Kidney glomerular epithelial cell (primary cell): ENCODE measurements around the gene SMIM35.

Source experiments
- DNase-seq: peaks from one replicate; lab custom pipeline; 2025; lab: John Stamatoyannopoulos, UW

Gene SMIM35

DNA sequence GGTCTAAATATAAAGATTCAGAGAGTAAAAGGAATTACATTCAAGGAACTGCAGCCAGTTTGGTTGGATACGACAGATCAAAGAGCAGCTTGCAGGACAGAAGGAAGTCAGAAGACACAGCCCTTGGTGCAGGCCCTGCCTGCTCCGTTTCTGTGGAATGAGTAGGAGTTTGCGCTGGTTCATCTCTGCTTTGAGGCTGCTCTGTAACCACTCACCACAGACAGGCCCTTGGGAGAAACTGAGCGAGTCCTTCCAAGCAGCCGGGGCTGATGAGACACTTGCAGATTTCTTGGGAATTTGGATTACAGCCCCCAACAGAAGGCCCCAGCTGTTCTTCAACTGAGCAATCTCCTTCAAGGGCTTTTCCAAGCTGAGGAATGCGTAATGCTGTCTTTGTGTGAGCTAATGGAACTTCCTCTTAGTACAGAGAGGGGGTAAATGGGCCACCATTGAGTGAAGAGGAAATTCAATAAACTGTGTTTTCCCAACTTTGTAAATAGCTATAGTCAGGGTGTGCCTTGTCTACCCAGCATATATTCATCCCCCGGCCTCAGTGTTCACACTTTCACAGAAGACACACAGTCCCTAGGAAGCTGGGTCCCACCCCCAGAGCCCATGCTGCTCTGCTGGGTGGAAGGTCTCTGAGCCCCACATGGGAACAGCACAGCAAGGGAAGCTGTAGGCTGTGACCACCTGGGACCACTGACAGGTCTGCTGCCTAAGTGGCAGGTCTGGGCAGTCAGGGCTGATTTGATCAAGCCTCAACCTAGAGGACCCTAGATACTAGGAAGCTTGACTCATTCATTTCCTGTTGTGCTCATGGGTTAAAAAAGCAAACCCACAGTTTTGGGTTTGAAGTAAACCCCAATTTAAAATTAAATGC lies 84.0 kb downstream of the SMIM35 start:
- no peak for DNase-seq

DNA sequence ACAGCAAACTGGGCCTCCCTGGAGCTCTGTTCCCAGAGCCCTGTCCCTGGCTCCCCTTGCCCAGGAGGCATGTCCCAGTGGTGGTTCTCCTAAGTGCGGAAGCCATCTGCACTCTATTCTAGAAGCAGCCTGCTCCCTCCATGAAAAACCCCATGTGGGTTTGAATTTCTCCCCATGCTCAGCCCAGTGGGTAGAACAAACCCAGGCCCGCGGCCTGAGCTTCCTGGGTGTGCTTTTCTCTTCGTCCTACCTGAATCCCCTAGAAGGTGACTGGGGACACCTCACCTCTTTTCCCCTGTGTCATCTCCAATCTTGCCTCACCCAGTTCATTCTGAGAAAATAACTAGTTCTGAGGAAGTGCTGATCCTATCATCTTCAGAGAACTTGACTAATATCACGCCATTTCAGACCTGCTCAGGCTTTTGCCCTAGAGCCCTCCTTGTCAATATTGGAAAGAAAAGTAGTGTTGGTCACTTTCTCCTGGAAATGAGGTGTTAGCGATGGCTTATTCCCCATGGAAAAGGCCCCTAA lies 84.7 kb downstream of the SMIM35 start:
- DNase-seq: no peak

DNA sequence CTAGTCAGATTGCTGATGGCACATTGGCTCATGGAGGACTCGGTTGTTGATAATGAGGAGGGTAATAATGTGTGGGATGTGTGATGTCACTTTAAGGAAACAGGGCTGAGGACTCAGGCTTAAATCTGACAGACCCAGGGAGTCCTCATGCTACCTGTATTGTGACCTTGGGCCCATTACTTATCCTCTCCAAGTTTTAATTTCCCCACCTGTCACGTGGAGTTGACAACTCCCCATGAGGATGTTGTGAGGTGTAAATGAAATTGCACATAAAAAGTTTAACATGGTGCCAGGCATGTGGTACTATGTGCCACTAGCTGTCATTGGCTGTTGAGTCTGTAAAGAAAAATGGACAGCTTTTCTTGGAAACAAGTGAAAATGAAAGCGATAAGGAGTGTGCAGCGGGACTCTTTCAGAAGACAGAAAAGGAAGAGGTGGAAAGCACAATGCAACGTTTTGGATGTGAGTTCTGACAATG lies 85.2 kb downstream of the SMIM35 start:
- no peak for DNase-seq

DNA sequence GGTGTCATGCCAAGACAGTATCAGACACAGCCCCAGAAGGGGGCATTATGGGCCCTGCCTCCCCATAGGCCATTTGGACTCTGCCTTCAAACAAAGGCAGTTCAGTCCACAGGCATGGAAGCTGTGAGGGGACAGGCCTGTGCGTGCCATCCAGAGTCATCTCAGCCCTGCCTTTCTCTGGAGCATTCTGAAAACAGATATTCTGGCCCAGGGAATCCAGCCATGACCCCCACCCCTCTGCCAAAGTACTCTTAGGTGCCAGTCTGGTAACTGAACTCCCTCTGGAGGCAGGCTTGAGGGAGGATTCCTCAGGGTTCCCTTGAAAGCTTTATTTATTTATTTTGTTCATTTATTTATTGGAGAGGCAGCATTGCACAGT lies 85.9 kb downstream of the SMIM35 start:
- DNase-seq: no peak

DNA sequence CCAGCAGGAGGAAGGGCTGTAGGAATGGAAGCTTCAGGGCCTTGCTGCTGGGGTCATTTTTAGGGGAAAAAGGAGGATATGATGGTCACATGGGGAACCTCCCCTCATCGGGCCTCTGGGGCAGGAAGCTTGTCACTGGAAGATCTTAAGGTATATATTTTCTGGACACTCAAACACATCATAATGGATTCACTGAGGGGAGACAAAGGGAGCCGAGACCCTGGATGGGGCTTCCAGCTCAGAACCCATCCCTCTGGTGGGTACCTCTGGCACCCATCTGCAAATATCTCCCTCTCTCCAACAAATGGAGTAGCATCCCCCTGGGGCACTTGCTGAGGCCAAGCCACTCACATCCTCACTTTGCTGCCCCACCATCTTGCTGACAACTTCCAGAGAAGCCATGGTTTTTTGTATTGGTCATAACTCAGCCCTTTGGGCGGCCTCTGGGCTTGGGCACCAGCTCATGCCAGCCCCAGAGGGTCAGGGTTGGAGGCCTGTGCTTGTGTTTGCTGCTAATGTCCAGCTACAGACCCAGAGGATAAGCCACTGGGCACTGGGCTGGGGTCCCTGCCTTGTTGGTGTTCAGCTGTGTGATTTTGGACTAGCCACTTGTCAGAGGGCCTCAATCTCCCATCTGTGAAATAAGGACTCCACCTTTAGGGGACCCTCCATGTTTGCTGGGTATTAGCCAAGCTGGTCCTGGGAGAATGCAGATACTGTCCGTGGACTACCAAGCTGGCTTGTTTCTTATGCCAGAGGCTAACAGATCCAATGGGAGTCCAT lies 86.5 kb downstream of the SMIM35 start:
- no peak for DNase-seq

DNA sequence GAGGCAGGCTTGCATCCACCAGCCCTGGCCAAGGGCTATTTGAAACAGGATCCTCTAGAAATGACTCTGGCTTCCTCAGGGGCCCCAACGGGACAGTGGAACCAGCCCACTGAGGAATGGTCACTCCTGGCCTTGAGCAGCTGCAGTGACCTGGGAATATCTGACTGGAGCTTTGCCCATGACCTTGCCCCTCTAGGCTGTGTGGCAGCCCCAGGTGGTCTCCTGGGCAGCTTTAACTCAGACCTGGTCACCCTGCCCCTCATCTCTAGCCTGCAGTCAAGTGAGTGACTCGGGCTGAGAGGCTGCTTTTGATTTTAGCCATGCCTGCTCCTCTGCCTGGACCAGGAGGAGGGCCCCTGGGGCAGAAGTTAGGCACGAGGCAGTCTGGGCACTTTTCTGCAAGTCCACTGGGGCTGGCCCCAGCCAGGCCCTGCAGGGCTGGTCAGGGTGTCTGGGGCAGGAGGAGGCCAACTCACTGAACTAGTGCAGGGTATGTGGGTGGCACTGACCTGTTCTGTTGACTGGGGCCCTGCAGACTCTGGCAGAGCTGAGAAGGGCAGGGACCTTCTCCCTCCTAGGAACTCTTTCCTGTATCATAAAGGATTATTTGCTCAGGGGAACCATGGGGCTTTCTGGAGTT lies 87.3 kb downstream of the SMIM35 start:
- DNase-seq: no peak

DNA sequence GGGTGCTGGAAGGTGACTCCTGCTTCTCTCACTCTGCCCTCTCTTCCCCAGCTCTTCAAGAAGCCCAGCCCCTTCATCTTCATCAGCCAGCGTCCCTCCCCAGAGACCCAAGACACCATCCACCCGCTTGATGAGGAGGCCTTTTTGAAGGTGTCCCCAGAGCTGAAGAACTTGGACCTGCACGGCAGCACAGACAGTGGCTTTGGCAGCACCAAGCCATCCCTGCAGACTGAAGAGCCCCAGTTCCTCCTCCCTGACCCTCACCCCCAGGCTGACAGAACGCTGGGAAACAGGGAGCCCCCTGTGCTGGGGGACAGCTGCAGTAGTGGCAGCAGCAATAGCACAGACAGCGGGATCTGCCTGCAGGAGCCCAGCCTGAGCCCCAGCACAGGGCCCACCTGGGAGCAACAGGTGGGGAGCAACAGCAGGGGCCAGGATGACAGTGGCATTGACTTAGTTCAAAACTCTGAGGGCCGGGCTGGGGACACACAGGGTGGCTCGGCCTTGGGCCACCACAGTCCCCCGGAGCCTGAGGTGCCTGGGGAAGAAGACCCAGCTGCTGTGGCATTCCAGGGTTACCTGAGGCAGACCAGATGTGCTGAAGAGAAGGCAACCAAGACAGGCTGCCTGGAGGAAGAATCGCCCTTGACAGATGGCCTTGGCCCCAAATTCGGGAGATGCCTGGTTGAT lies 88.0 kb downstream of the SMIM35 start:
- no peak for DNase-seq

DNA sequence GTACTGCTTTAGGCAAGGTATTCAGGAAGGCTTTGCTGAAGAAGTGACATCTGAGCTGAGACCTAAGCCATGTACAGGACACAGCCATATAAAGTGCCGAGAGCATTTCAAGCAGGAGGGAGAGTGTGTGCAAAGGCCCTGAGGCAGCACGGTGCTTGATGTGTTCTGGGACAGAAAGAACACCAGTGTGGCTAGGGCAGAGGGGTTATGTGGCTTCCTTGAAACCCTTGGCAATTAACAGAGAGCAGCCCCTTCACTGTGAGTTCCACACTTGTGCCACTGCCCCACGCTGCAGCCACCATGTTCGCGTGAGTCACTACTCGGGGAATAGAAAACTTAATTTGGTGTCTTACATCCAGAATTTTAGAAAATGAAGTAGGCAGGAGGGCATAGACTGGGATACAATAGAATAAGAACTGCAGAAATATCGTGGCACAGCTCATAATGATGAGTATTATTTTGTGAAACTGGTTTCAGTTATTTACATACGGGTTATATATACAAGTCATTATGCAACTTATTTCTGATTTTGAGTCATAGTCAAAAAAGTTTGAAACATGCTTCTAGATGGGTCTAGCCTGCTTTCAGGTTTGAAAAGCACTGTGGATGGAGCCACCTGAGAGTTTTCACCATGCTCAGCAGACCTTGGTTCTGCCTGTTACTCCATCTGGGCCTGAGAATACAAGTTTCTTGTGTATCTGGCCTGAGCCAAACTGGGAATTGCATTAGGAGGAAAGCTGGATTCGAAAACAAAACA lies 88.8 kb downstream of the SMIM35 start:
- DNase-seq: no peak

DNA sequence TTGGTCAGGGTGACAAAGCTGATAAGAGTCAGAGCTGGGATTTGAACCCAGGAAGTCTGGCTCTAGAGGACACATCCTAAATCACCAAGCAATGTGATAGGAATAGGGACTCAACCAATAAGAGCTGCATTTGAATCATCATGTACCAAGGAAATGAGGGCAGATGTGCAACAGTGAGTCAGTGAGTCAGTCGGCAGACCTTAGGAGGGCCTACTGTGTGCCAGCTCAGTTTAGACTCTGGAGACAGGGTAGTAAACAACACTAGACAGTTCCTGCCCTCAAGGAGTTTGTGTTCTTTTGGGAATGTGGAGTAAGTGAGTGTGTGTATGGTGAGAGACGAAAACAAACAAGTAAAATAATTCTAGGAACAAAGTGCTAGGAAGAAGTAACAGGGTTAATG lies 89.4 kb downstream of the SMIM35 start:
- DNase-seq: no peak

DNA sequence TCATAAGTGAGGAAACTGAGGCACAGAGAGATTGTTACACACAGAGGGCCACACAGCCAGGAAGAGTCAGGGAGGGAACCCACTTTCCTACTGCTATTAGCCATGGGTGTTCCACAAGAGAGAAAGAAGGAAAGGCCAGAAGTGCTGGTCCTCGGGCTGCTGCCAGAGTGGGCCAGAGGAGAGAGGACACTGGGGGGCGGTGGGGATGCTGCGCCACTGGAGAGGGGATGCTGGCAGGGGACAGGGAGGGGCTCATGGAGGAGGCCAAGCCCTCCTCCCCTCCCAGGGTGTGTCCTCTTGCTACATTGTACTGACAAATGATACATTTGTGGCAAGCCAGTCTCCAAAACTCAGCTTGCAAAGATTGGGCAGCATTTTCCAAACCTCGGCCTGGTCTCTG lies 90.7 kb downstream of the SMIM35 start:
- no peak for DNase-seq

DNA sequence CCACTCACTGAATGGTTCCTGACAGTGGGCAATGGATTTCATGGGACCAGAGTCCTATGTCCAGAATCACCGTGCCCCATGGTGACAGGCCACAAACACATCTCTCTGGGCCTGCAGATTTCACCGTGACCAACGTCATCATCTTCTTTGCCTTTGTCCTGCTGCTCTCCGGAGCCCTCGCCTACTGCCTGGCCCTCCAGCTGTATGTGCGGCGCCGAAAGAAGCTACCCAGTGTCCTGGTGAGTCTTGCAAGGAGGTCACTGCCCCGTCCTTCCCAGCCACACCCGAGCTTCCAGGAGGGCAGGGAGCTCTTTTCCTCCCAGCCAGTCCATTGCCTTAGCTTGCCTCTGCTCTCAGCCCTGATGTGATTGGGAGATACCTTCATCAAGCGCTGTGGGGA lies 91.3 kb downstream of the SMIM35 start:
- no peak for DNase-seq

DNA sequence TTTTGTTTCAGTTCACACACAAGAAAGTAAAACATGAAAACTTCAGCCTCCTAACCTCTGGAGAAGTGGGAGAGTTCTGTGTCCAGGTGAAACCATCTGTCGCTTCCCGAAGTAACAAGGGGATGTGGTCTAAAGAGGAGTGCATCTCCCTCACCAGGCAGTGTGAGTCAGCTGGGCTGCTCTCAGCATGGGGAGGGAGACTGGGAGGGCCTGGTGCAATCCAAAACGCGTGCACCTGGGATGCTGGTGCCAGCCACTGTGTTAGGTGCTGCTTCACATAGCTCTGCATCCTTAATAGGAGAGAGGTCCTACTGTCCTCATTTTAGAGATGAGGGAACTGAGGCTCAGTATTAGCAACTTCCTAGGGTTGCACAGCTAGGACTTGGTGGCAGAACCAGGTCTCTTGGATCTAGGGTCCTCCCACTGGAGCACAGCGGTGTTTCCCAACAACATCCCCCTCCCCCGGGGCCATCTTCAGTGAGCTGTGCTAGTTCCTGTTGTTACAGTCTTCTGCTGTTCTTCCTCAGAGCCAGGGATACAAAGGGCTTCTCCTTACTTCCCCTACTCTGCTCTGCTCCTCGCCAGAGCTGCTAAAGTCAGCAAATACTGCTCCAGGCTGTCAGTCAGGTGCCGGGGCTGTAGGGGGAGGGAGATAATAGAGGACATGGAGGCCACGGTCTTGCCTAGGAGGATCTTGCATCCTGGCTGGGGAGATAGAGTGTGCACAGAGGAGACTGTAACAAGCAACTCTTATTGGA lies 92.6 kb downstream of the SMIM35 start:
- no peak for DNase-seq

DNA sequence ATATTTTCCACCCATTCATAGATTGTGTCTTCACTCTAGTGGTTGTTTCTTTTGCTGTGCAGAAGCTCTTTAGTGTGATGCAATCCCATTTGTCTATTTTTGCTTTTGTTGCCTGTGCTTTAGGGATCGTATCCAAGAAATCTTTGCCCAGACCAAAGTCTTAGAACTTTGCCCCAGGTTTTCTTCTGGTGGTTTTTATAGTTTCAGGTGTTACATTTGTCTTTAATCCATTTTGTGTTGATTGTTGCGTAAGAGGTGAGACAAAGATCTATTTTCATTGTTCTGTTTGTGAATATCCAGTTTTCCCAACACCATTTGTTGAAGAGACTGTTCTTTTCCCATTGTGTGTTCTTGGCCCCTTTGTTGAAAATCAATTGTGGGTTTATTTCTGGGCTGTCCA lies 94.1 kb downstream of the SMIM35 start:
- DNase-seq: no peak

DNA sequence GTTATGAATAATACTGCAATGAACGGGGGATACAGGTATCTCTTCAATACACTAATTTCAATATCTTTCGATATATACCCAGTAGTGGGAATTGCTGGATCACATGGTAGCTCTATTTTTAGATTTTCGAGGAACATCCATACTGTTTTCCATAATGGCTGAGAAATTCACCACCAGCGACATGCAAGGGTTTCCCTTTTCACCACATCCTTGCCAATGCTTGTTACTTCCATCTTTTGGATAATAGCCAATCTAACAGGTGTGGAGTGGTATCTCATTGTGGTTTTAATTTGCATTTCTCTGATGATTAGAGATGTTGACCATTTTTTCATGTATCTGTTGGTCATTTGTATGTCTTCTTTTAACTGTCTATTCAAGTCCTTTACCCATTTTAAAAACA lies 94.6 kb downstream of the SMIM35 start:
- no peak for DNase-seq

DNA sequence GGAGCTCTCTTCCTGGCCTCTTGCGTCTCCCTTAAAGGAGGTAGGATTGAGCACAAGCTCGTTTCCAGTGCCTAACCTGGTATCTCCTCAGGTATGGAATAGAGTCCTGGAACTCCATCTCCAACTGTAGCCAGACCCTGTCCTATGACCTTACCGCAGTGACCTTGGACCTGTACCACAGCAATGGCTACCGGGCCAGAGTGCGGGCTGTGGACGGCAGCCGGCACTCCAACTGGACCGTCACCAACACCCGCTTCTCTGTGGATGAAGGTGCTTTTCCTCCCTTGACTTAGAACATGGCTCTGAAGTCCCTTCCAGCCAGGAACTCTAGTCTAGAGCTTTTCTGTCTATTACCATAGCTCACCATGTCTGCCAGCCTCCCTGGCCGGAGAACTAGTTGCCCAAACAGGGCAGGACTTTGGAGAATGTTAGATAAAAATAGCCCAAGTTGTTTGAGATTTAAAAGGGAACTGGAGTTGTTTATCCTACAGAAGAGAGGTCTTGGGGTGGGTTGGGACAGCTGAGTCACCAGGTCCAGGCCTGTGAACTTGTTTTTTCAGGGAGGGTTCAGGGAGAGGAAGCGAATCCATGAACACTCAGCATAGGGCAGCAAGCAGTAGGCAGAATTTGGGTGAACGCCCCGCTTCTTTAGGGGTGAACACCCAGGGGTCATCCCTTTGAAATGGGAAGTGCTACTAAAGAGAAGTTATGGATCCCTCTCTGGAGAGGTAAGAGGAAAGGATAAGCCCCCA lies 97.2 kb downstream of the SMIM35 start:
- no peak for DNase-seq

DNA sequence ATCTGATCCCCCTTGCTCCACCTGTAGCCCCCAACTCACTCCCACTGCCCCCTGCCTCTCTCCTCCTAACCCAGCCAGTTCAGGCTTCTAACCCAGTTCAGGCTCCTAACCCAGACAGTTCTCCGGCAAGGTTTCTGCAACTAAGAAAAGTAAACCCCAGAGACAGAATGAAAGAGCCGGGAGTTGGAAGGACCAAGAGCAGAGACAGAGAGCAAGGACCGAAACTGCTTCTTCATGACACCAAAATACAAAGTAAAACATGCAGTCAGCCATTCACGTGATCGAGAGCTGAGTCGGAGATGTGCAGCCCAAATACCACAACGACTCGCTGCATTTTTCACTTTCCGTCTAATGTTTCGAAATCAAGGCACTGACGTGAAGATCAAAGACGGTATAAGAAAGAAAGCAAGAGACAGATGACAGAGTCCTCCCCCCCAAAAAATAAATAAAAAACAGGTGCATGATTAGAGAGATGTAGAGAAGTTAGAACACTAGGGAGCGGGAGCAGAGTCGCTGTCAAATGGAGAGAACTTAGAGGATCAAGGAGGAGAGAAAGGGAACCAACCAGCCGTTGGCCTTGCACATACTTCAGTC lies 99.7 kb downstream of the SMIM35 start:
- DNase-seq: no peak

DNA sequence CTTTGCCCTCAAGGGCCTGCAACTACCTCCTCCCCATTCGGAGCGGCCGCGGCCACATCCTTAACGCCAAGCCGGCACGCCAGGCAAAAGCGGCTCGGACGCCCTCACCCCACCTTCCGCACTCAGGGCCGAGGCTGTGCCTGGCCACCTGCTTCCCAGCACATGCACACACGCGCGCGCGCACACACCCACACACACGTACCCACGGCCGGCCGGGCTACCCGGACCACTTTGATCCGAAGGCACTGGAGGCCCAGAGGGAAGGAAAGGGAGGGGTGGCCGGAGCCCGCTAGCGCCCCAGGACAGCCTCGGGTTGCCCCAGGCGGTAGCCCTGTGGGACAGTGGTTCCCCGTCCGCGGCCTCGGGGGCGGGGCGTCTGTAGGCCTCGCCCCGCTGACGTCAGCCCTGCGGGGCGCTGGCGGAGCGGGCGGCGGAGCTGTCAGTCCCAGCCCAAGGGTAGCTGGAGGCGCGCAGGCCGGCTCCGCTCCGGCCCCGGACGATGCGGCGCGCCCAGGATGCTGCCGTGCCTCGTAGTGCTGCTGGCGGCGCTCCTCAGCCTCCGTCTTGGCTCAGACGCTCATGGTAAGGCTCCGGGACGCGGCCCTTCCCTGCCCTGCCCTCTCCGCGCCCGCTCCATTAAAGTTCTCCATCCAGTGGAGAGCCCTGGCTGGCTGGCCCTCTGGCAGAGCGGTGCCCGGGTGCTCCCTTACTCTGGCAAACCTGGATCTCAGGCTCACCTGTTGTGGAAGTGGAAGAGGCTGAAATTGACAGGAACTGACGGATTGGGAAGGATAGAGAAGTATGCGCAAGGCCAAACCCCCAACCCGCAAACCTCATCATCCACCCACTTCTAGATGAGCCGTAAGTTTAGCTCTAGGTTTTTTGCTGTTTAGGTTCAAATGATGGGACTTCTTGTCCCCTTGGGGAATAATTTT lies 100.5 kb downstream of the SMIM35 start, which contains the start of gene IL10RA:
Gene IL10RA, plus strand, starts transcription at position 442 of the 935 bp plus-strand sequence. Its CDS starts 74 bp downstream, at position 516.
- DNase-seq: peak; percentile 30

DNA sequence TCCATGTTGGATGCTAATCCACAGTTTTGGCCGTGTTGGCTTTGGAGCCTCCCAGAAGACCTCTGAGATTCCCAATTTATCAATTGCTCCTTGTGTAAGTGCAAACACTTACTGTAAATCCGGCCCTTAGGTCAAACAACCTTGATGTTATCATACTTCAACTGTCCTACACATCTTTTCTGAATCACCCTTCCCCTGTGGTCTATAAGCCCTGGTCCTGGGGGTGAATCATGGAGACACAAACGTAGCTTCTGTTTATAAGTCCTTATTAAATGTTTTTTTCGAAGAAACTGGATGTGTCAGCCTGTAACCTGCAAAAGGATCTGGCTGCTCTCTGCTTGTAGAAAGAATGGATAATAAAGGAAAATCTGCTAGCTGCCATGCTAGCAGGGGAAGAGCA lies 102.3 kb downstream of the SMIM35 start:
- no peak for DNase-seq
